Pancreas (tissue), 10 donors: ENCODE results near the gene SULT1B1. TPM values are rescaled to one million over a fixed set of nuclear protein-coding genes. Genes with fewer than 3 reads are reported as not detected.

Source experiments
- ATAC-seq, 4 donors: fragments of 200-7000 bp; cut with Tn5 transposase; one replicate each; pipeline versions ENCODE4 v1.8.0 to v1.9.1; 2020; ENCODE audit warnings: mild to moderate bottlenecking in 4 of 4, moderate library complexity in 4 of 4
- DNase-seq, 6 donors: peaks; one replicate each; pipeline ENCODE4 v3.0.0-alpha.2; 2020
- FAIRE-seq: peaks from 2 replicates; lab custom pipeline; 2012; peaks lifted over from hg19 to GRCh38; lab: Jason Lieb, UNC
- H3K27ac ChIP-seq, 4 donors: fragments of 200-600 bp; sonication (generic); 1 replicate in 3 of 4; 2 replicates in 1 of 4; pipeline versions ENCODE4 v1.5.0 to v1.8.0; 2020
- H3K27me3 ChIP-seq, 4 donors: fragments of 200-600 bp; one replicate each; pipeline ENCODE4 v1.8.0; 2021
- H3K36me3 ChIP-seq, 3 donors: fragments of 200-600 bp; sonication (generic) in 1 of 3; one replicate each; pipeline versions ENCODE4 v1.5.0 to v1.8.0; 2020 to 2021
- H3K4me1 ChIP-seq, 3 donors: fragments of 200-600 bp; one replicate each; pipeline ENCODE4 v1.8.0; 2021
- H3K4me3 ChIP-seq, 4 donors: fragments of 200-600 bp; sonication (generic) in 2 of 4; one replicate each; pipeline versions ENCODE4 v1.5.0 to v1.8.0; 2020 to 2021
- H3K9me3 ChIP-seq, 4 donors: fragments of 200-600 bp; one replicate each; pipeline ENCODE4 v1.8.0; 2021
- CTCF ChIP-seq, 4 donors: fragments of 200-600 bp; sonication (generic) in 3 of 4; IDR thresholded peaks; one replicate each; pipeline versions ENCODE4 v1.5.0 to v1.8.0; 2021; ENCODE audit warnings: antibody characterized with exemption in 4 of 4
- WGBS, 2 donors: extraction: QIAGEN DNeasy Blood & Tissue Kit; methylation state at CpG; one replicate each; pipeline ENCODE4 v1.1.7; 2013; 5-methylcytosine and 5-hydroxymethylcytosine counted together
- intact Hi-C, 3 donors: fragments of 100-400 bp; cut with DNase I; formaldehyde crosslinking; loops; one replicate each; pipeline versions ENCODE4 v1.11.1 to v1.14.2; 2022
- polyA plus RNA-seq, 2 donors: library from polyadenylated mRNA; stranded (reverse); fragments of 200-250 nt; gene quantifications; one replicate each; pipeline ENCODE4 v1.2.3, GENCODE V29; 2013
- total RNA-seq, 6 donors: library from RNA; stranded (reverse); fragmentation: NEBNext Ultra II Directional in 4 of 6; extraction: Animal tissue kit (Norgen Biotek cat#: 25700) in 4 of 6; gene quantifications; one replicate each; pipeline versions ENCODE4 v1.2.1 to v1.2.4, GENCODE V29; 2021 to 2023
- donor health status: healthy with polysubstance abuse.
- donor health status: DM: no; HTN: no; CAD: no; lungs with moderate emphysema.
- donor health status: DM: no; HTN: no; CAD: no.
- donor health status: control.
- donor health status: control.
- donor health status: Bipolar disorder and iron deficiency.
- donor health status: DM: yes; HTN: yes; CAD: no.
- donor health status: DM: no; HTN: no; CAD: no.
- donor health status: DM: no; HTN: no; CAD: no.
- donor health status: DM: yes; HTN: yes; CAD: no.

SULT1B1 gene
- total and polyA plus RNA-seq, 8 donors, result 0.05 to 2.1 (median 0.23) TPM

DNA sequence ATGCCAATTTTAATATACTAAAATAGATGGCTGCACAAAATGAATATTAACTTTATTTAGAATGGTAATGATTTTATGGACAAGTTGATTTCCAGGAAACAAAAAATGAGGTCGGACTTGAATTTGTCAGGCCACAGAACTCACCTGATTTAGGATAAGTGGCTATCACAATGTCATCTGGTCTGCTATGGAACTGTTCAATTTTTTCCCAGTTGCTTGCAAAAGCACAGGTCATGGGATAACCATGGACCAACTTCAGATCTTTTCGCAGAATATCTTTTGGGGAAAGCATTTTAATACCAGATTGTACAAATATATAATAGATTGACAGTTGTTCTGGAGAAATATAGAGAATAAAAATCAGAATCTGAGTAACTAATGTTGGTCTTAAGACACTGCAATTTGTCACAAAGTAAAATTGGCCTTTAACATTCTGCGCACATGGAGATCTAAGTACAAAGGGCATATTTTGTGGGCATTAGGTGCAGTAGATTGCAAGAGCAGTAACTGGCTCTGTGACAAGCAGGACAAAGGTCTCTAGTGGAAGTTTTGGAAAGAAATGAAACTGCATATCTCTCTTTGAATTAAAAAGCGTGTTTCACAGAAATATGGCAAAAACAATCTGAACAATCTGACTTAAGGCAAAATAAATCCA, 5.4 kb downstream of the SULT1B1 start:
- intact Hi-C loops, result no loop called here
- Histone ChIP-seq H3K27me3 (no peaks in the 10 kb centered on the region), H3K4me3 (peak overlapping the region in 2 of 4 donors; percentile 3 to 6), H3K9me3 (no peaks in the 10 kb centered on the region), H3K36me3 (no peaks in the 10 kb centered on the region), H3K4me1 (peaks cover 6 to 27% (median 7%) of the 10 kb centered on the region in 3 donors), H3K27ac (peak overlapping the region in 3 of 4 donors; percentile 7 to 57 (median 56))
- peak in 2 of 6 donors; percentile 45 to 62 for DNase-seq
- WGBS, 2 donors, result 36% methylated on average over 4 of the region's 4 CpGs
- TF ChIP-seq CTCF (IDR thresholded peaks at IDR 0.05), result no peak
- FAIRE-seq, result no peak
- ATAC-seq, result peak; percentile 83 to 94 (median 88)

DNA sequence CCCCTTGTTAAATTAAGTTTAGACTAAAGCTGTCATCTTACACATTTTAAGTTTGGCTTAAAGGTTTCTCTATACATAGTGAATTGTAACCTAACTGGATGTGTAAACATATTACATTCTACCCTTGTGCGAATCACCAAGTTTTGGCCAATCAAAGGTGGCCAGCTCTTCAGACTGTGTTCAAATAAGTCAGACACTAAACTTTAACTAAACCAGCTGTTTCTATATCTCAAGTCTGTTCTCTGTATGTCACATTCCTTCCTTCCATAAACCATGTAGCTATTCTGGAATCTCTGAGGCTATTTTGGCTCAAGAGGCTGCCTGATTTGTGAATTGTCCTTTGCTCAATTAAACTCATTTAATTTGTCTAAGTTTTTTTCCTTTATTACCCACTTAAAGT, 6.7 kb downstream of the SULT1B1 start:
- FAIRE-seq (no peak), ATAC-seq (no peak), DNase-seq (no peak)
- intact Hi-C loops, result no loop called here
- Histone ChIP-seq H3K9me3 (no peaks in the 10 kb centered on the region), H3K4me1 (peaks cover 6 to 31% (median 7%) of the 10 kb centered on the region in 3 donors), H3K4me3 (no peak overlapping the region), H3K27me3 (no peaks in the 10 kb centered on the region), H3K36me3 (no peaks in the 10 kb centered on the region), H3K27ac (no peak overlapping the region)
- 79 to 90% methylated on average over 1 of the region's 1 CpG for WGBS, 2 donors
- TF ChIP-seq CTCF (IDR thresholded peaks at IDR 0.05), result no peak

- TF ChIP-seq CTCF (IDR thresholded peaks at IDR 0.05), result no peak
- no peak for ATAC-seq
- Histone ChIP-seq H3K4me1 (peaks cover under 1 to 17% (median 7%) of the 10 kb centered on the region in 3 donors), H3K27me3 (no peaks in the 10 kb centered on the region), H3K36me3 (no peaks in the 10 kb centered on the region), H3K27ac (no peak overlapping the region), H3K4me3 (no peak overlapping the region), H3K9me3 (no peaks in the 10 kb centered on the region)
- no peak for DNase-seq
- FAIRE-seq, result no peak
- intact Hi-C loops, result no loop called here
Measured at GRCh38 chr4:69750346-69750745, 10.1 kb downstream of the SULT1B1 start.

GRCh38 chr4:69749771-69750170, 10.6 kb downstream of the SULT1B1 start:
- peak in 2 of 4 donors; percentile 65 to 72 for ATAC-seq
- Histone ChIP-seq H3K27ac (no peak overlapping the region), H3K27me3 (no peaks in the 10 kb centered on the region), H3K36me3 (no peaks in the 10 kb centered on the region), H3K9me3 (no peaks in the 10 kb centered on the region), H3K4me3 (no peak overlapping the region), H3K4me1 (peaks cover 0 to 13% (median 3%) of the 10 kb centered on the region in 3 donors)
- no peak for DNase-seq
- 88 to 89% methylated on average over 2 of the region's 2 CpGs for WGBS, 2 donors
- FAIRE-seq, result no peak
- TF ChIP-seq CTCF (IDR thresholded peaks at IDR 0.05), result no peak
- intact Hi-C loops, result no loop called here

- Histone ChIP-seq H3K36me3 (no peaks in the 10 kb centered on the region), H3K27me3 (no peaks in the 10 kb centered on the region), H3K4me1 (peaks cover 0 to 4% (median 0%) of the 10 kb centered on the region in 3 donors), H3K4me3 (no peak overlapping the region), H3K27ac (no peak overlapping the region), H3K9me3 (no peaks in the 10 kb centered on the region)
- TF ChIP-seq CTCF (IDR thresholded peaks at IDR 0.05), result no peak
- DNase-seq (no peak), ATAC-seq (no peak), FAIRE-seq (no peak)
- intact Hi-C loops, result no loop called here
- WGBS, 2 donors, result 37 to 40% methylated on average over 1 of the region's 1 CpG
Measured at GRCh38 chr4:69748173-69748572, 12.2 kb downstream of the SULT1B1 start.
